HEK293T (cell line): Measurements from ENCODE around the gene TBCEL.

Source experiments
- ARNT ChIP-seq: fragments of 450-650 bp; IDR thresholded peaks from 2 replicates; pipeline ENCODE4 v1.6.1; 2017; ENCODE audit warnings: mild to moderate bottlenecking
- BHLHE40 ChIP-seq: fragments of 450-650 bp; IDR thresholded peaks from 2 replicates; pipeline ENCODE4 v1.6.1; 2016; ENCODE audit warnings: mild to moderate bottlenecking, moderate library complexity, borderline replicate concordance
- ELF4 ChIP-seq: fragments of 450-650 bp; IDR thresholded peaks from 2 replicates; pipeline ENCODE4 v1.6.1; 2017; ENCODE audit warnings: antibody characterized with exemption
- FOXA1 ChIP-seq: fragments of 450-650 bp; IDR thresholded peaks from 2 replicates; pipeline ENCODE4 v1.6.1; 2016; ENCODE audit warnings: mild to moderate bottlenecking
- FOXK2 ChIP-seq: fragments of 450-650 bp; IDR thresholded peaks from 2 replicates; pipeline ENCODE4 v1.6.1; 2016; ENCODE audit warnings: mild to moderate bottlenecking
- FOXM1 ChIP-seq: fragments of 450-650 bp; IDR thresholded peaks from 2 replicates; pipeline ENCODE4 v1.6.1; 2017; ENCODE audit warnings: mild to moderate bottlenecking, borderline replicate concordance
- HDGF ChIP-seq: fragments of 450-650 bp; IDR thresholded peaks from 2 replicates; pipeline ENCODE4 v1.6.1; 2017; ENCODE audit warnings: antibody characterized with exemption, borderline replicate concordance
- L3MBTL2 ChIP-seq: fragments of 450-650 bp; conservative IDR thresholded peaks from 2 replicates; pipeline ENCODE4 v1.6.1; 2016; ENCODE audit warnings: mild to moderate bottlenecking
- LEF1 ChIP-seq: fragments of 450-650 bp; IDR thresholded peaks from 2 replicates; pipeline ENCODE4 v1.6.1; 2017; ENCODE audit warnings: mild to moderate bottlenecking, borderline replicate concordance
- SP1 ChIP-seq: fragments of 450-650 bp; IDR thresholded peaks from 2 replicates; pipeline ENCODE4 v1.6.1; 2017
- SUZ12 ChIP-seq: fragments of 450-650 bp; IDR thresholded peaks from 2 replicates; pipeline ENCODE4 v1.6.1; 2016; ENCODE audit warnings: mild to moderate bottlenecking
- TARDBP ChIP-seq: fragments of 450-650 bp; IDR thresholded peaks from 2 replicates; pipeline ENCODE4 v1.6.1; 2016
- ZNF384 ChIP-seq: fragments of 450-650 bp; IDR thresholded peaks from 2 replicates; pipeline ENCODE4 v1.6.1; 2016
- TF ChIP-seq, protein P1 (sequence below): fragments of 450-650 bp; IDR thresholded peaks from 2 replicates; pipeline ENCODE4 v1.6.1; 2016

DNA sequence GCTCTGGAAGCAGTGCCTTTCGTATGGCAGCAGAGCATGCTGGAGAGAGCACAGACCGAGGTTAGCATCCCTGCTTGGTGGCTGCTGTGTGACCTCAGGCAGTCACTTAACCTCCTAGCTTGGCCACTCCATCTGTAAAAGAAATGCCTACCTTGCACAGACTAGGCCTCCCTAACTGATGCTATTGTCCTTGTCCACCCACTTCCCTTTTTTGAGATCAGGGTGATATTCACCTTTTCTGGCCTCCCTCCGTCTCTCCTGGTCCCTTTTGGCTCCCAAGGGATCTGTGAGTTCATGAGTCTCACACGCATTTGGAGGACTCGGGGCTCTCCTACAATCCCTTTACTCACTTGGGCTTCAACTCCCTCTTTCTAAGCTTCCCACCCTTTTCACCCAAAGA lies 114.4 kb downstream of the TBCEL start:
- TF ChIP-seq SP1 (no peak), ARNT (no peak), FOXK2 (no peak), ELF4 (no peak), L3MBTL2 (no peak), FOXM1 (no peak), LEF1 (no peak), ZNF384 (no peak), TARDBP (no peak), HDGF (no peak), BHLHE40 (no peak), FOXA1 (no peak), SUZ12 (no peak)
- TF ChIP-seq, protein P1, sequence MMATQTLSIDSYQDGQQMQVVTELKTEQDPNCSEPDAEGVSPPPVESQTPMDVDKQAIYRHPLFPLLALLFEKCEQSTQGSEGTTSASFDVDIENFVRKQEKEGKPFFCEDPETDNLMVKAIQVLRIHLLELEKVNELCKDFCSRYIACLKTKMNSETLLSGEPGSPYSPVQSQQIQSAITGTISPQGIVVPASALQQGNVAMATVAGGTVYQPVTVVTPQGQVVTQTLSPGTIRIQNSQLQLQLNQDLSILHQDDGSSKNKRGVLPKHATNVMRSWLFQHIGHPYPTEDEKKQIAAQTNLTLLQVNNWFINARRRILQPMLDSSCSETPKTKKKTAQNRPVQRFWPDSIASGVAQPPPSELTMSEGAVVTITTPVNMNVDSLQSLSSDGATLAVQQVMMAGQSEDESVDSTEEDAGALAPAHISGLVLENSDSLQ, result no peak
